Activated CD8-positive, alpha-beta memory T cell treated with anti-CD3 and anti-CD28 coated beads, Interleukin-2, amount 10 ng/mL, durations not matched to agents 7 days and 5 days (primary cell): ENCODE results near the gene ZNF816. TPM values are rescaled to one million over a fixed set of nuclear protein-coding genes. Genes with fewer than 3 reads are reported as not detected.

Experiments used
- total RNA-seq, 2 experiments: library from RNA; stranded (reverse); gene quantifications; one replicate each; pipeline ENCODE4 v1.2.3, GENCODE V29; 2021

The ZNF816 gene
- total RNA-seq, 2 experiments from 2014 or later: 9.8 to 13.3 TPM

Other genes starting within 250 kb of the ZNF816 start
- 10 to 100 TPM; 30.7 to 32.1 TPM for gene ZNF611, start 227.8 kb downstream of the ZNF816 start, total RNA-seq
- gene ZNF600, start 176.1 kb downstream of the ZNF816 start, total RNA-seq: 10 to 100 TPM; 23.5 to 23.8 TPM
- 10 to 100 TPM; 15.5 to 18.6 TPM for gene ZNF28, start 141.2 kb downstream of the ZNF816 start, total RNA-seq
- gene ZNF468, start 105.3 kb downstream of the ZNF816 start, total RNA-seq: 10 to 100 TPM; 12.3 to 18.6 TPM
- 10 to 100 TPM in 1 of 2 experiments, 1 to 10 TPM in 1; 8.8 to 10.9 TPM for gene ZNF320, start 65.2 kb downstream of the ZNF816 start, total RNA-seq
- gene ZNF888, start 39.5 kb downstream of the ZNF816 start, total RNA-seq: 1 to 10 TPM; 4.6 to 6.7 TPM
- gene ERVV-1, start 51.0 kb upstream of the ZNF816 start, total RNA-seq: not detected
- gene ERVV-2, start 81.9 kb upstream of the ZNF816 start, total RNA-seq: not detected
- 10 to 100 TPM; 27.4 to 35.7 TPM for gene ZNF160, start 140.5 kb upstream of the ZNF816 start, total RNA-seq
- gene ZNF415, start 170.0 kb upstream of the ZNF816 start, total RNA-seq: under 1 TPM; 0.35 to 0.61 TPM
- gene ZNF347, start 196.2 kb upstream of the ZNF816 start, total RNA-seq: 10 to 100 TPM in 1 of 2 experiments, 1 to 10 TPM in 1; 6.1 to 11.0 TPM
- 1 to 10 TPM; 2.9 to 6.0 TPM for gene ZNF665, start 230.5 kb upstream of the ZNF816 start, total RNA-seq